Measurements from ENCODE around the gene ACACA. TPM values are rescaled to one million over a fixed set of nuclear protein-coding genes. Genes with fewer than 3 reads are reported as not detected.

ACACA gene
- total and polyA plus RNA-seq, 8 donors, result 9.1 to 31.6 (median 13.1) TPM

- no peak overlapping the region for H3K4me3 ChIP-seq
- intact Hi-C loops (cut with DNase I), result no loop called here
- ATAC-seq (no peak), DNase-seq (no peak), FAIRE-seq (no peak)
- WGBS, 2 donors, result 84 to 88% methylated on average over 6 of the region's 6 CpGs
- H3K4me1 ChIP-seq, result no peaks in the 10 kb centered on the region
- no peaks in the 10 kb centered on the region for H3K27me3 ChIP-seq
- no peaks in the 10 kb centered on the region for H3K9me3 ChIP-seq
- H3K27ac ChIP-seq, result no peak overlapping the region
- no peak for TF ChIP-seq CTCF (IDR thresholded peaks at IDR 0.05)
- no peaks in the 10 kb centered on the region for H3K36me3 ChIP-seq
Observed at GRCh38 chr17:37083456-37083855, 323.2 kb downstream of the ACACA start.

- no peak for TF ChIP-seq CTCF (IDR thresholded peaks at IDR 0.05)
- Histone ChIP-seq H3K36me3 (no peaks in the 10 kb centered on the region), H3K27ac (no peak overlapping the region), H3K9me3 (no peaks in the 10 kb centered on the region), H3K4me1 (no peaks in the 10 kb centered on the region), H3K4me3 (no peak overlapping the region), H3K27me3 (no peaks in the 10 kb centered on the region)
- 89 to 96% methylated on average over 4 of the region's 4 CpGs for WGBS, 2 donors
- intact Hi-C loops (cut with DNase I), result no loop called here
- no peak for FAIRE-seq
- ATAC-seq, result no peak
- no peak for DNase-seq
Observed at GRCh38 chr17:37082985-37083384, 323.7 kb downstream of the ACACA start.

- no peak for TF ChIP-seq CTCF (IDR thresholded peaks at IDR 0.05)
- intact Hi-C loops (cut with DNase I), result no loop called here
- WGBS, 2 donors, result 81 to 82% methylated on average over 8 of the region's 8 CpGs
- FAIRE-seq, result no peak
- H3K4me1 ChIP-seq, result no peaks in the 10 kb centered on the region
- H3K27ac ChIP-seq, result no peak overlapping the region
- no peaks in the 10 kb centered on the region for H3K36me3 ChIP-seq
- no peaks in the 10 kb centered on the region for H3K27me3 ChIP-seq
- no peak overlapping the region for H3K4me3 ChIP-seq
- no peak for ATAC-seq
- no peak for DNase-seq
- H3K9me3 ChIP-seq, result no peaks in the 10 kb centered on the region
Observed at GRCh38 chr17:37082311-37082860, 324.2 kb downstream of the ACACA start.

- Histone ChIP-seq H3K9me3 (no peaks in the 10 kb centered on the region), H3K4me1 (no peaks in the 10 kb centered on the region), H3K27ac (no peak overlapping the region), H3K36me3 (no peaks in the 10 kb centered on the region), H3K4me3 (no peak overlapping the region), H3K27me3 (no peaks in the 10 kb centered on the region)
- FAIRE-seq (no peak), ATAC-seq (no peak), DNase-seq (no peak)
- intact Hi-C loops (cut with DNase I), result no loop called here
- no peak for TF ChIP-seq CTCF (IDR thresholded peaks at IDR 0.05)
- 92 to 94% methylated on average over 5 of the region's 5 CpGs for WGBS, 2 donors
Observed at GRCh38 chr17:37081287-37081686, 325.3 kb downstream of the ACACA start.

- H3K27me3 ChIP-seq, result no peaks in the 10 kb centered on the region
- WGBS, 2 donors, result 95 to 98% methylated on average over 1 of the region's 1 CpG
- H3K4me3 ChIP-seq, result no peak overlapping the region
- H3K9me3 ChIP-seq, result no peaks in the 10 kb centered on the region
- intact Hi-C loops (cut with DNase I), result no loop called here
- ATAC-seq (no peak), DNase-seq (no peak), FAIRE-seq (no peak)
- H3K27ac ChIP-seq, result no peak overlapping the region
- H3K36me3 ChIP-seq, result no peaks in the 10 kb centered on the region
- H3K4me1 ChIP-seq, result no peaks in the 10 kb centered on the region
- TF ChIP-seq CTCF (IDR thresholded peaks at IDR 0.05), result no peak
Observed at GRCh38 chr17:37079735-37080134, 326.9 kb downstream of the ACACA start.
